Prostate gland (tissue), 2 donors: ENCODE data around the gene SSB.
"Not testable (repeated sequence)": the region's sequence is repeated elsewhere in the genome, so short reads cannot be mapped to it uniquely, and the experiment has no call there.

ENCODE experiments used
- POLR2AphosphoS5 ChIP-seq: sonication (generic); formaldehyde crosslinking; IDR thresholded peaks from one replicate; pipeline ENCODE4 v1.6.1; 2017; ENCODE audit warnings: antibody characterized with exemption
- TF ChIP-seq, protein P1 (sequence below), 4 experiments: fragments of 200-600 bp in 2 of 4; fragments of 450-650 bp in 2 of 4; sonication (generic) in 2 of 4; IDR thresholded peaks; 1 replicate in 3 of 4; 2 replicates in 1 of 4; pipeline ENCODE4 v1.5.1; 2016 to 2019; ENCODE audit warnings: antibody characterized with exemption in 4 of 4, mild to moderate bottlenecking in 2 of 4, moderate library complexity in 2 of 4

DNA sequence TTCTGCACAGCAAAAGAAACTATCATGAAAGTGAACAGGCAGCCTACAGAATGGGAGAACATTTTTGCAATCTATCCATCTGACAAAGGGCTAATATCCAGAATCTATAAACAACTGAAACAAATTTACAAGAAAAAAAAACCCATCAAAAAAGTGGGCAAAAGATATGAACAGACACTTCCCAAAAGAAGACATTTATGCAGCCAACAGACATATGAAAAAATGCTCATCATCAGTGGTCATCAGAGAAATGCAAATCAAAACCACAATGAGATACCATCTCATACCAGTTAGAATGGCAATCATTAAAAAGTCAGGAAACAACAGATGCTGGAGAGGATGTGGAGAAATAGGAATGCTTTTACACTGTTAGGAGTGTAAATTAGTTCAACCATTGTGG is 18.3 kb downstream of the SSB start:
- TF ChIP-seq, protein P1, sequence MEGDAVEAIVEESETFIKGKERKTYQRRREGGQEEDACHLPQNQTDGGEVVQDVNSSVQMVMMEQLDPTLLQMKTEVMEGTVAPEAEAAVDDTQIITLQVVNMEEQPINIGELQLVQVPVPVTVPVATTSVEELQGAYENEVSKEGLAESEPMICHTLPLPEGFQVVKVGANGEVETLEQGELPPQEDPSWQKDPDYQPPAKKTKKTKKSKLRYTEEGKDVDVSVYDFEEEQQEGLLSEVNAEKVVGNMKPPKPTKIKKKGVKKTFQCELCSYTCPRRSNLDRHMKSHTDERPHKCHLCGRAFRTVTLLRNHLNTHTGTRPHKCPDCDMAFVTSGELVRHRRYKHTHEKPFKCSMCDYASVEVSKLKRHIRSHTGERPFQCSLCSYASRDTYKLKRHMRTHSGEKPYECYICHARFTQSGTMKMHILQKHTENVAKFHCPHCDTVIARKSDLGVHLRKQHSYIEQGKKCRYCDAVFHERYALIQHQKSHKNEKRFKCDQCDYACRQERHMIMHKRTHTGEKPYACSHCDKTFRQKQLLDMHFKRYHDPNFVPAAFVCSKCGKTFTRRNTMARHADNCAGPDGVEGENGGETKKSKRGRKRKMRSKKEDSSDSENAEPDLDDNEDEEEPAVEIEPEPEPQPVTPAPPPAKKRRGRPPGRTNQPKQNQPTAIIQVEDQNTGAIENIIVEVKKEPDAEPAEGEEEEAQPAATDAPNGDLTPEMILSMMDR (IDR thresholded peaks at IDR 0.05), result not testable (repeated sequence)
- not testable (repeated sequence) for TF ChIP-seq POLR2AphosphoS5
